H1 (cell line): ENCODE data around the gene ZRANB2. TPM values are rescaled to one million over a fixed set of nuclear protein-coding genes. Genes with fewer than 3 reads are reported as not detected.

ENCODE experiments used
- CTCF ChIA-PET: fragments of 300-600 bp; sonication (Branson Sonifier 250); formaldehyde crosslinking; loops from one replicate; lab custom pipeline; 2021; ENCODE audit not compliant: partially characterized antibody; lab: Charles Lee
- POLR2A ChIA-PET: fragments of 300-600 bp; sonication (Branson Sonifier 250); formaldehyde crosslinking; loops from one replicate; lab custom pipeline; 2021; ENCODE audit warnings: inconsistent platforms; ENCODE audit not compliant: partially characterized antibody; lab: Charles Lee
- DNase-seq, 2 experiments: peaks; one replicate each; pipeline versions ENCODE4 v3.0.0 to v3.0.0-alpha.2; 2010 to 2022; ENCODE audit warnings: low spot score in 2 of 2, low read depth in 1 of 2, mixed read lengths in 1 of 2
- FAIRE-seq: peaks from 2 replicates; lab custom pipeline; 2011; peaks lifted over from hg19 to GRCh38; lab: Jason Lieb, UNC
- H2AFZ ChIP-seq: 2 replicates; pipeline ENCODE4 v1.8.1; 2012; ENCODE audit warnings: low read length, inconsistent platforms
- H2AK5ac ChIP-seq: 2 replicates; pipeline ENCODE4 v1.6.1; 2013; ENCODE audit warnings: low read depth, low read length
- H2BK120ac ChIP-seq: replicated peaks from 2 replicates; pipeline ENCODE3; 2013; ENCODE audit warnings: low read depth, low read length, inconsistent platforms
- H2BK12ac ChIP-seq: 2 replicates; pipeline ENCODE4 v1.6.1; 2013; ENCODE audit warnings: low read depth, low read length
- H2BK15ac ChIP-seq: 2 replicates; pipeline ENCODE4 v1.6.1; 2013; ENCODE audit warnings: low read length
- H2BK20ac ChIP-seq: 2 replicates; pipeline ENCODE4 v1.6.1; 2013; ENCODE audit warnings: low read length
- H2BK5ac ChIP-seq: 2 replicates; pipeline ENCODE4 v1.6.1; 2013; ENCODE audit warnings: low read depth, low read length
- H3K14ac ChIP-seq: 2 replicates; pipeline ENCODE4 v1.6.1; 2013; ENCODE audit warnings: inconsistent platforms; ENCODE audit not compliant: insufficient read length
- H3K18ac ChIP-seq: 2 replicates; pipeline ENCODE4 v1.6.1; 2013; ENCODE audit warnings: low read length; ENCODE audit errors: extremely low read depth
- H3K23ac ChIP-seq: 2 replicates; pipeline ENCODE4 v1.6.1; 2013; ENCODE audit warnings: inconsistent platforms; ENCODE audit not compliant: insufficient read length
- H3K23me2 ChIP-seq: 2 replicates; pipeline ENCODE4 v1.6.1; 2013; ENCODE audit warnings: low read depth, low read length
- H3K27ac ChIP-seq: 2 replicates; pipeline ENCODE4 v1.6.1; 2011; ENCODE audit warnings: low read depth, low read length, inconsistent platforms
- H3K27me3 ChIP-seq, 4 experiments: replicated peaks in 1 of 4; 1 replicate in 1 of 4; 2 replicates in 3 of 4; pipeline versions ENCODE4 v1.6.1 to v1.8.1; 2011 to 2013; ENCODE audit warnings: low read length in 3 of 4, mild to moderate bottlenecking in 3 of 4, inconsistent platforms in 2 of 4, mixed read lengths in 2 of 4, moderate library complexity in 1 of 4; ENCODE audit not compliant: control insufficient read depth in 3 of 4, insufficient read depth in 3 of 4; ENCODE audit errors: extremely low read depth in 1 of 4
- H3K36me3 ChIP-seq, 4 experiments: 2 replicates each; pipeline versions ENCODE4 v1.6.1 to v1.8.1; 2011 to 2013; ENCODE audit warnings: mild to moderate bottlenecking in 4 of 4, low read length in 3 of 4, moderate library complexity in 2 of 4, control low read depth in 1 of 4, inconsistent platforms in 1 of 4; ENCODE audit not compliant: insufficient read depth in 4 of 4, control insufficient read depth in 2 of 4
- H3K4ac ChIP-seq: replicated peaks from 2 replicates; pipeline ENCODE3; 2013; ENCODE audit warnings: low read length, low read depth, mixed read lengths, inconsistent platforms; ENCODE audit not compliant: insufficient read length
- H3K4me1 ChIP-seq, 4 experiments: replicated peaks in 1 of 4; 1 replicate in 1 of 4; 2 replicates in 3 of 4; pipeline versions ENCODE4 v1.6.1 to v1.8.1; 2011 to 2013; ENCODE audit warnings: low read length in 3 of 4, inconsistent platforms in 2 of 4, mixed read lengths in 1 of 4; ENCODE audit not compliant: insufficient read depth in 4 of 4, control insufficient read depth in 3 of 4
- H3K4me2 ChIP-seq, 2 experiments: 2 replicates each; pipeline versions ENCODE4 v1.6.1 to v1.8.1; 2011 to 2013; ENCODE audit warnings: low read depth in 2 of 2, low read length in 2 of 2, control low read depth in 1 of 2, inconsistent platforms in 1 of 2, mild to moderate bottlenecking in 1 of 2; ENCODE audit not compliant: insufficient read depth in 1 of 2
- H3K4me3 ChIP-seq, 4 experiments: fragments of 200-600, 300-600 bp in 1 of 4; sonication (generic), shearing (Covaris generic), sonication (Bioruptor Twin) in 1 of 4; 2 replicates each; pipeline versions ENCODE4 v1.5.1 to v1.8.1; 2011 to 2016; ENCODE audit warnings: low read length in 4 of 4, low read depth in 3 of 4, control low read depth in 2 of 4, inconsistent platforms in 2 of 4, mild to moderate bottlenecking in 2 of 4, mixed read lengths in 1 of 4, moderate library complexity in 1 of 4; ENCODE audit not compliant: insufficient read depth in 2 of 4; ENCODE audit errors: extremely low read depth in 1 of 4
- H3K56ac ChIP-seq: replicated peaks from 2 replicates; pipeline ENCODE3; 2013; ENCODE audit warnings: low read depth, mild to moderate bottlenecking, mixed read lengths, low read length, inconsistent platforms; ENCODE audit not compliant: insufficient read length
- H3K79me1 ChIP-seq: 2 replicates; pipeline ENCODE4 v1.6.1; 2013; ENCODE audit warnings: low read depth, low read length, control low read depth
- H3K79me2 ChIP-seq, 2 experiments: 2 replicates each; pipeline versions ENCODE4 v1.6.1 to v1.8.1; 2012 to 2013; ENCODE audit warnings: low read length in 2 of 2, mild to moderate bottlenecking in 2 of 2, inconsistent platforms in 1 of 2; ENCODE audit not compliant: insufficient read depth in 2 of 2, control insufficient read depth in 1 of 2
- H3K9ac ChIP-seq, 4 experiments: replicated peaks in 1 of 4; 1 replicate in 1 of 4; 2 replicates in 3 of 4; pipeline versions ENCODE4 v1.6.1 to v1.8.1; 2011 to 2013; ENCODE audit warnings: low read depth in 3 of 4, low read length in 3 of 4, control low read depth in 2 of 4, mild to moderate bottlenecking in 2 of 4, moderate library complexity in 2 of 4, inconsistent platforms in 1 of 4; ENCODE audit errors: extremely low read depth in 1 of 4
- H3K9me3 ChIP-seq, 2 experiments: 2 replicates each; pipeline versions ENCODE4 v1.6.1 to v1.8.1; 2012 to 2013; ENCODE audit warnings: mild to moderate bottlenecking in 2 of 2, moderate library complexity in 2 of 2, control low read depth in 1 of 2, inconsistent platforms in 1 of 2, low read depth in 1 of 2, low read length in 1 of 2, mixed read lengths in 1 of 2; ENCODE audit not compliant: insufficient read depth in 2 of 2
- H4K20me1 ChIP-seq, 2 experiments: replicated peaks in 1 of 2; 2 replicates each; pipeline versions ENCODE3 to v1.8.1; 2011 to 2013; ENCODE audit warnings: inconsistent platforms in 2 of 2, low read length in 2 of 2, mild to moderate bottlenecking in 1 of 2; ENCODE audit not compliant: insufficient read depth in 2 of 2, control insufficient read depth in 1 of 2
- H4K5ac ChIP-seq: 2 replicates; pipeline ENCODE4 v1.6.1; 2013; ENCODE audit warnings: low read length, low read depth, mixed read lengths, inconsistent platforms; ENCODE audit not compliant: insufficient read length
- H4K8ac ChIP-seq: 2 replicates; pipeline ENCODE4 v1.8.0; 2013; ENCODE audit warnings: mild to moderate bottlenecking, moderate library complexity, low read length, inconsistent platforms; ENCODE audit not compliant: insufficient read depth; ENCODE audit errors: extremely low read depth
- H4K91ac ChIP-seq: replicated peaks from 2 replicates; pipeline ENCODE3; 2013; ENCODE audit warnings: low read length, mixed read lengths, inconsistent platforms; ENCODE audit not compliant: insufficient read length
- CBX8 ChIP-seq: fragments of 300-800, 300-1000 bp; sonication (generic); IDR thresholded peaks from 2 replicates; pipeline ENCODE4 v1.7.1; 2016; ENCODE audit warnings: low read depth, low read length, borderline replicate concordance
- CEBPB ChIP-seq: IDR thresholded peaks from 2 replicates; pipeline ENCODE4 v1.6.1; 2012; ENCODE audit warnings: low read depth, low read length
- E2F6 ChIP-seq: IDR thresholded peaks from 2 replicates; pipeline ENCODE4 v1.6.1; 2012; ENCODE audit warnings: inconsistent platforms
- EGR1 ChIP-seq: IDR thresholded peaks from 2 replicates; pipeline ENCODE4 v1.6.1; 2011; ENCODE audit warnings: low read depth, low read length, borderline replicate concordance
- JUN ChIP-seq: IDR thresholded peaks from 2 replicates; pipeline ENCODE4 v1.6.1; 2011; ENCODE audit warnings: low read depth, mild to moderate bottlenecking, improper control_type of control experiment, low read length
- NRF1 ChIP-seq: IDR thresholded peaks from 2 replicates; pipeline ENCODE4 v1.6.1; 2011; ENCODE audit warnings: mild to moderate bottlenecking, low read depth, low read length, improper control_type of control experiment
- WGBS, 2 experiments: shearing (Covaris generic) in 1 of 2; methylation state at CpG; one replicate each; pipeline versions ENCODE4 v1.1.6 to v1.1.7; 2013 to 2015; ENCODE audit warnings: low lambda C conversion rate in 2 of 2, mixed read lengths in 2 of 2, inconsistent platforms in 1 of 2, low coverage in 1 of 2, missing lambda C conversion rate in 1 of 2; ENCODE audit not compliant: insufficient replicate concordance in 2 of 2, insufficient coverage in 1 of 2, insufficient read length in 1 of 2; ENCODE audit errors: extremely low coverage in 1 of 2, missing lambda C conversion rate in 1 of 2; 5-methylcytosine and 5-hydroxymethylcytosine counted together
- polyA plus RNA-seq, 7 experiments: library from polyadenylated mRNA; depleted of rRNA in 3 of 7; stranded (reverse) in 5 of 7; unstranded in 2 of 7; fragments of >200 nt in 5 of 7; fragments of 200-250 nt in 2 of 7; gene quantifications; 1 replicate in 5 of 7; 2 replicates in 1 of 7; 4 replicates in 1 of 7; pipeline versions ENCODE4 v1.2.1 to v1.2.3, GENCODE V29; 2011 to 2013; ENCODE audit warnings: missing spikeins in 2 of 7, mixed read lengths in 2 of 7
- total RNA-seq: library from RNA; stranded (reverse); fragmentation: NEBNext Ultra II Directional; extraction: Animal tissue kit (Norgen Biotek cat#: 25700); gene quantifications from 2 replicates; pipeline ENCODE4 v1.2.1, GENCODE V29; 2021
- TF ChIP-seq, protein P1 (sequence below): IDR thresholded peaks from 2 replicates; pipeline ENCODE4 v1.6.1; 2012; ENCODE audit warnings: inconsistent platforms

The ZRANB2 gene
- total and polyA plus RNA-seq, 2 of the 8 experiments (the other 6 are each of a cell fraction or from before 2014, with no cell fraction given), result 35.8 to 103 TPM

- H3K23ac ChIP-seq, result no peak overlapping the region
- no peaks in the 10 kb centered on the region for H3K27me3 ChIP-seq
- H2BK20ac ChIP-seq, result no peak overlapping the region
- CTCF ChIA-PET, result interaction anchor here (0.6 to 1.1 kb wide), 2 partner anchors 47 to 237 kb away, joined by 3 read pairs; no protein-coding TSS in a partner anchor
- no peaks in the 10 kb centered on the region for H3K4me1 ChIP-seq
- H3K4ac ChIP-seq, result no peak overlapping the region
- no peak overlapping the region for H2BK120ac ChIP-seq
- H3K4me3 ChIP-seq, result no peak overlapping the region
- H3K27ac ChIP-seq, result no peak overlapping the region
- WGBS, 2 experiments, result 95% methylated on average over 8 of the region's 8 CpGs; no CpG with 5 or more reads in 1 of the 2 experiments
- H4K8ac ChIP-seq, result no peak overlapping the region
- H3K9me3 ChIP-seq, result no peaks in the 10 kb centered on the region
- FAIRE-seq, result no peak
- H4K20me1 ChIP-seq, result no peaks in the 10 kb centered on the region
- no peak overlapping the region for H2BK5ac ChIP-seq
- no peak overlapping the region for H2BK15ac ChIP-seq
- no peak overlapping the region for H4K91ac ChIP-seq
- POLR2A ChIA-PET, result no interaction called here
- H2AK5ac ChIP-seq, result no peak overlapping the region
- no peak overlapping the region for H3K4me2 ChIP-seq
- no peaks in the 10 kb centered on the region for H3K23me2 ChIP-seq
- no peak for DNase-seq
- no peak overlapping the region for H4K5ac ChIP-seq
- no peak overlapping the region for H2BK12ac ChIP-seq
- H3K79me2 ChIP-seq, result no peaks in the 10 kb centered on the region
- no peaks in the 10 kb centered on the region for H3K79me1 ChIP-seq
- H2AFZ ChIP-seq, result no peak overlapping the region
- H3K14ac ChIP-seq, result no peak overlapping the region
- no peak overlapping the region for H3K56ac ChIP-seq
- no peak overlapping the region for H3K18ac ChIP-seq
- no peaks in the 10 kb centered on the region for H3K36me3 ChIP-seq
- no peak overlapping the region for H3K9ac ChIP-seq
- TF ChIP-seq CEBPB, result no peak
- no peak for TF ChIP-seq EGR1
- TF ChIP-seq, protein P1, sequence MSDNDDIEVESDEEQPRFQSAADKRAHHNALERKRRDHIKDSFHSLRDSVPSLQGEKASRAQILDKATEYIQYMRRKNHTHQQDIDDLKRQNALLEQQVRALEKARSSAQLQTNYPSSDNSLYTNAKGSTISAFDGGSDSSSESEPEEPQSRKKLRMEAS, result no peak
- no peak for TF ChIP-seq JUN
- no peak for TF ChIP-seq CBX8
- TF ChIP-seq E2F6, result no peak
- no peak for TF ChIP-seq NRF1
These were observed 26.0 kb upstream of the ZRANB2 start for GRCh38 chr1:71106658-71107322.
